OCI-LY1 (cell line): ENCODE data around the gene RAB11A.

ENCODE experiments used
- H2AFZ ChIP-seq: fragments of 200-600 bp; sonication (generic), shearing (Covaris generic); 2 replicates; pipeline ENCODE4 v1.6.0; 2014; ENCODE audit warnings: antibody characterized with exemption, mild to moderate bottlenecking, low read length
- H3F3A ChIP-seq: fragments of 200-600 bp; sonication (generic), shearing (Covaris generic); 2 replicates; pipeline ENCODE4 v1.6.0; 2014; ENCODE audit warnings: mild to moderate bottlenecking, antibody characterized with exemption, low read length, moderate library complexity; ENCODE audit not compliant: insufficient read depth
- H3K27ac ChIP-seq: fragments of 200-600 bp; sonication (generic); 2 replicates; pipeline ENCODE4 v1.5.1; 2014; ENCODE audit warnings: low read length, mixed run types, mild to moderate bottlenecking, low read depth; ENCODE audit not compliant: poor library complexity, severe bottlenecking
- H3K27me3 ChIP-seq: fragments of 200-600 bp; sonication (generic); 2 replicates; pipeline ENCODE4 v1.6.0; 2014; ENCODE audit warnings: antibody characterized with exemption, mild to moderate bottlenecking, low read length, moderate library complexity; ENCODE audit not compliant: insufficient read depth
- H3K36me3 ChIP-seq: fragments of 200-600 bp; sonication (generic); 2 replicates; pipeline ENCODE4 v1.6.1; 2014; ENCODE audit warnings: mild to moderate bottlenecking, antibody characterized with exemption, low read length, moderate library complexity, mixed read lengths; ENCODE audit not compliant: insufficient read depth
- H3K4me1 ChIP-seq: fragments of 200-600 bp; sonication (generic); 2 replicates; pipeline ENCODE4 v1.5.1; 2014; ENCODE audit warnings: mild to moderate bottlenecking, low read length, moderate library complexity; ENCODE audit not compliant: insufficient read depth, severe bottlenecking
- H3K4me2 ChIP-seq: fragments of 200-600 bp; sonication (generic), shearing (Covaris generic); 2 replicates; pipeline ENCODE4 v1.6.1; 2014; ENCODE audit warnings: low read length
- H3K4me3 ChIP-seq: fragments of 200-600 bp; sonication (generic); 2 replicates; pipeline ENCODE4 v1.5.1; 2014; ENCODE audit warnings: low read length, low read depth, mild to moderate bottlenecking, mixed read lengths; ENCODE audit not compliant: poor library complexity, severe bottlenecking
- H3K79me2 ChIP-seq: fragments of 200-600 bp; shearing (Covaris generic); 2 replicates; pipeline ENCODE4 v1.6.1; 2016; ENCODE audit warnings: mixed run types, low read length, mixed read lengths; ENCODE audit not compliant: insufficient read depth
- H3K9ac ChIP-seq: fragments of 200-600 bp; sonication (generic), shearing (Covaris generic); 2 replicates; pipeline ENCODE4 v1.6.1; 2014; ENCODE audit warnings: mild to moderate bottlenecking, low read length, mixed read lengths
- H3K9me2 ChIP-seq: fragments of 200-600 bp; sonication (generic), shearing (Covaris generic); 2 replicates; pipeline ENCODE4 v1.6.1; 2014; ENCODE audit warnings: low read depth, mild to moderate bottlenecking, low read length, mixed read lengths
- H3K9me3 ChIP-seq: fragments of 200-600 bp; shearing (Covaris generic); 2 replicates; pipeline ENCODE4 v1.6.1; 2014; ENCODE audit warnings: low read length, mixed read lengths
- H4K20me1 ChIP-seq: fragments of 200-600 bp; sonication (generic), shearing (Covaris generic); 2 replicates; pipeline ENCODE4 v1.6.0; 2016; ENCODE audit warnings: mild to moderate bottlenecking, low read length; ENCODE audit not compliant: insufficient read depth
- CTCF ChIP-seq: fragments of 200-600 bp; sonication (generic), shearing (Covaris generic); IDR thresholded peaks from 2 replicates; pipeline ENCODE4 v1.5.1; 2017; ENCODE audit warnings: mild to moderate bottlenecking, antibody characterized with exemption, low read length, moderate library complexity, mixed read lengths
- EZH2 ChIP-seq: fragments of 200-600 bp; sonication (generic), shearing (Covaris generic); IDR thresholded peaks from 2 replicates; pipeline ENCODE4 v1.8.0; 2017; ENCODE audit warnings: borderline replicate concordance, mixed run types, mild to moderate bottlenecking, antibody characterized with exemption, low read length, moderate library complexity, mixed read lengths

Gene RAB11A

GRCh38 chr15:65901836-65902235 lies 32.5 kb downstream of the RAB11A start:
- Histone ChIP-seq H3K79me2 (no peaks in the 10 kb centered on the region), H3K27ac (peak overlapping the region; percentile 65), H3K4me1 (peaks cover 30% of the 10 kb centered on the region), H3K9me2 (no peaks in the 10 kb centered on the region), H3K9me3 (no peaks in the 10 kb centered on the region), H3K9ac (no peak overlapping the region), H2AFZ (no peak overlapping the region), H3K4me3 (no peak overlapping the region), H3F3A (no peaks in the 10 kb centered on the region), H3K36me3 (peaks cover 48% of the 10 kb centered on the region), H3K27me3 (no peaks in the 10 kb centered on the region), H3K4me2 (peak overlapping the region; percentile 13; the same call in 1 of the 2 replicates), H4K20me1 (no peaks in the 10 kb centered on the region)
- TF ChIP-seq EZH2 (no peak), CTCF (no peak)

GRCh38 chr15:65902373-65902772 lies 33.1 kb downstream of the RAB11A start:
- no peaks in the 10 kb centered on the region for H3K9me2 ChIP-seq
- H4K20me1 ChIP-seq = no peaks in the 10 kb centered on the region
- no peaks in the 10 kb centered on the region for H3K27me3 ChIP-seq
- H3K4me1 ChIP-seq = peaks cover 30% of the 10 kb centered on the region
- no peak overlapping the region for H3K4me3 ChIP-seq
- H3K36me3 ChIP-seq = peaks cover 49% of the 10 kb centered on the region
- H3K9me3 ChIP-seq = no peaks in the 10 kb centered on the region
- no peak overlapping the region for H3K9ac ChIP-seq
- peak overlapping the region; percentile 65 for H3K27ac ChIP-seq
- no peaks in the 10 kb centered on the region for H3K79me2 ChIP-seq
- H3K4me2 ChIP-seq = peak overlapping the region; percentile 13; the same call in 1 of the 2 replicates
- TF ChIP-seq CTCF = no peak
- TF ChIP-seq EZH2 = no peak
- no peaks in the 10 kb centered on the region for H3F3A ChIP-seq
- H2AFZ ChIP-seq = no peak overlapping the region

- no peaks in the 10 kb centered on the region for H3K9me2 ChIP-seq
- peaks cover 30% of the 10 kb centered on the region for H3K4me1 ChIP-seq
- H3K9ac ChIP-seq = no peak overlapping the region
- no peaks in the 10 kb centered on the region for H3K9me3 ChIP-seq
- peak overlapping the region; percentile 65 for H3K27ac ChIP-seq
- H3K36me3 ChIP-seq = peaks cover 50% of the 10 kb centered on the region
- H4K20me1 ChIP-seq = no peaks in the 10 kb centered on the region
- no peaks in the 10 kb centered on the region for H3F3A ChIP-seq
- H3K4me2 ChIP-seq = no peak overlapping the region
- H3K27me3 ChIP-seq = no peaks in the 10 kb centered on the region
- H2AFZ ChIP-seq = no peak overlapping the region
- TF ChIP-seq EZH2 = no peak
- no peak for TF ChIP-seq CTCF
- no peaks in the 10 kb centered on the region for H3K79me2 ChIP-seq
- no peak overlapping the region for H3K4me3 ChIP-seq
Measured at GRCh38 chr15:65903296-65904073, 34.2 kb downstream of the RAB11A start.
